H1 (cell line): ENCODE results near the gene RPTOR. TPM values are rescaled to one million over a fixed set of nuclear protein-coding genes. Genes with fewer than 3 reads are reported as not detected.
"Not testable (repeated sequence)": the region's sequence is repeated elsewhere in the genome, so short reads cannot be mapped to it uniquely, and the experiment has no call there.

Experiments
- CTCF ChIA-PET: fragments of 300-600 bp; sonication (Branson Sonifier 250); formaldehyde crosslinking; loops from one replicate; lab custom pipeline; 2021; ENCODE audit not compliant: partially characterized antibody; lab: Charles Lee
- POLR2A ChIA-PET: fragments of 300-600 bp; sonication (Branson Sonifier 250); formaldehyde crosslinking; loops from one replicate; lab custom pipeline; 2021; ENCODE audit warnings: inconsistent platforms; ENCODE audit not compliant: partially characterized antibody; lab: Charles Lee
- DNase-seq, 2 experiments: peaks; one replicate each; pipeline versions ENCODE4 v3.0.0 to v3.0.0-alpha.2; 2010 to 2022; ENCODE audit warnings: low spot score in 2 of 2, low read depth in 1 of 2, mixed read lengths in 1 of 2
- FAIRE-seq: peaks from 2 replicates; lab custom pipeline; 2011; peaks lifted over from hg19 to GRCh38; lab: Jason Lieb, UNC
- H2AFZ ChIP-seq: 2 replicates; pipeline ENCODE4 v1.8.1; 2012; ENCODE audit warnings: low read length, inconsistent platforms
- H2AK5ac ChIP-seq: 2 replicates; pipeline ENCODE4 v1.6.1; 2013; ENCODE audit warnings: low read depth, low read length
- H2BK120ac ChIP-seq: replicated peaks from 2 replicates; pipeline ENCODE3; 2013; ENCODE audit warnings: low read depth, low read length, inconsistent platforms
- H2BK12ac ChIP-seq: 2 replicates; pipeline ENCODE4 v1.6.1; 2013; ENCODE audit warnings: low read depth, low read length
- H2BK15ac ChIP-seq: 2 replicates; pipeline ENCODE4 v1.6.1; 2013; ENCODE audit warnings: low read length
- H2BK20ac ChIP-seq: 2 replicates; pipeline ENCODE4 v1.6.1; 2013; ENCODE audit warnings: low read length
- H2BK5ac ChIP-seq: 2 replicates; pipeline ENCODE4 v1.6.1; 2013; ENCODE audit warnings: low read depth, low read length
- H3K14ac ChIP-seq: 2 replicates; pipeline ENCODE4 v1.6.1; 2013; ENCODE audit warnings: inconsistent platforms; ENCODE audit not compliant: insufficient read length
- H3K18ac ChIP-seq: 2 replicates; pipeline ENCODE4 v1.6.1; 2013; ENCODE audit warnings: low read length; ENCODE audit errors: extremely low read depth
- H3K23ac ChIP-seq: 2 replicates; pipeline ENCODE4 v1.6.1; 2013; ENCODE audit warnings: inconsistent platforms; ENCODE audit not compliant: insufficient read length
- H3K23me2 ChIP-seq: 2 replicates; pipeline ENCODE4 v1.6.1; 2013; ENCODE audit warnings: low read depth, low read length
- H3K27ac ChIP-seq: 2 replicates; pipeline ENCODE4 v1.6.1; 2011; ENCODE audit warnings: low read depth, low read length, inconsistent platforms
- H3K27me3 ChIP-seq, 4 experiments: replicated peaks in 1 of 4; 1 replicate in 1 of 4; 2 replicates in 3 of 4; pipeline versions ENCODE4 v1.6.1 to v1.8.1; 2011 to 2013; ENCODE audit warnings: low read length in 3 of 4, mild to moderate bottlenecking in 3 of 4, inconsistent platforms in 2 of 4, mixed read lengths in 2 of 4, moderate library complexity in 1 of 4; ENCODE audit not compliant: control insufficient read depth in 3 of 4, insufficient read depth in 3 of 4; ENCODE audit errors: extremely low read depth in 1 of 4
- H3K36me3 ChIP-seq, 4 experiments: 2 replicates each; pipeline versions ENCODE4 v1.6.1 to v1.8.1; 2011 to 2013; ENCODE audit warnings: mild to moderate bottlenecking in 4 of 4, low read length in 3 of 4, moderate library complexity in 2 of 4, control low read depth in 1 of 4, inconsistent platforms in 1 of 4; ENCODE audit not compliant: insufficient read depth in 4 of 4, control insufficient read depth in 2 of 4
- H3K4ac ChIP-seq: replicated peaks from 2 replicates; pipeline ENCODE3; 2013; ENCODE audit warnings: low read length, low read depth, mixed read lengths, inconsistent platforms; ENCODE audit not compliant: insufficient read length
- H3K4me1 ChIP-seq, 4 experiments: replicated peaks in 1 of 4; 1 replicate in 1 of 4; 2 replicates in 3 of 4; pipeline versions ENCODE4 v1.6.1 to v1.8.1; 2011 to 2013; ENCODE audit warnings: low read length in 3 of 4, inconsistent platforms in 2 of 4, mixed read lengths in 1 of 4; ENCODE audit not compliant: insufficient read depth in 4 of 4, control insufficient read depth in 3 of 4
- H3K4me2 ChIP-seq, 2 experiments: 2 replicates each; pipeline versions ENCODE4 v1.6.1 to v1.8.1; 2011 to 2013; ENCODE audit warnings: low read depth in 2 of 2, low read length in 2 of 2, control low read depth in 1 of 2, inconsistent platforms in 1 of 2, mild to moderate bottlenecking in 1 of 2; ENCODE audit not compliant: insufficient read depth in 1 of 2
- H3K4me3 ChIP-seq, 4 experiments: fragments of 200-600, 300-600 bp in 1 of 4; sonication (generic), shearing (Covaris generic), sonication (Bioruptor Twin) in 1 of 4; 2 replicates each; pipeline versions ENCODE4 v1.5.1 to v1.8.1; 2011 to 2016; ENCODE audit warnings: low read length in 4 of 4, low read depth in 3 of 4, control low read depth in 2 of 4, inconsistent platforms in 2 of 4, mild to moderate bottlenecking in 2 of 4, mixed read lengths in 1 of 4, moderate library complexity in 1 of 4; ENCODE audit not compliant: insufficient read depth in 2 of 4; ENCODE audit errors: extremely low read depth in 1 of 4
- H3K56ac ChIP-seq: replicated peaks from 2 replicates; pipeline ENCODE3; 2013; ENCODE audit warnings: low read depth, mild to moderate bottlenecking, mixed read lengths, low read length, inconsistent platforms; ENCODE audit not compliant: insufficient read length
- H3K79me1 ChIP-seq: 2 replicates; pipeline ENCODE4 v1.6.1; 2013; ENCODE audit warnings: low read depth, low read length, control low read depth
- H3K79me2 ChIP-seq, 2 experiments: 2 replicates each; pipeline versions ENCODE4 v1.6.1 to v1.8.1; 2012 to 2013; ENCODE audit warnings: low read length in 2 of 2, mild to moderate bottlenecking in 2 of 2, inconsistent platforms in 1 of 2; ENCODE audit not compliant: insufficient read depth in 2 of 2, control insufficient read depth in 1 of 2
- H3K9ac ChIP-seq, 4 experiments: replicated peaks in 1 of 4; 1 replicate in 1 of 4; 2 replicates in 3 of 4; pipeline versions ENCODE4 v1.6.1 to v1.8.1; 2011 to 2013; ENCODE audit warnings: low read depth in 3 of 4, low read length in 3 of 4, control low read depth in 2 of 4, mild to moderate bottlenecking in 2 of 4, moderate library complexity in 2 of 4, inconsistent platforms in 1 of 4; ENCODE audit errors: extremely low read depth in 1 of 4
- H3K9me3 ChIP-seq, 2 experiments: 2 replicates each; pipeline versions ENCODE4 v1.6.1 to v1.8.1; 2012 to 2013; ENCODE audit warnings: mild to moderate bottlenecking in 2 of 2, moderate library complexity in 2 of 2, control low read depth in 1 of 2, inconsistent platforms in 1 of 2, low read depth in 1 of 2, low read length in 1 of 2, mixed read lengths in 1 of 2; ENCODE audit not compliant: insufficient read depth in 2 of 2
- H4K20me1 ChIP-seq, 2 experiments: replicated peaks in 1 of 2; 2 replicates each; pipeline versions ENCODE3 to v1.8.1; 2011 to 2013; ENCODE audit warnings: inconsistent platforms in 2 of 2, low read length in 2 of 2, mild to moderate bottlenecking in 1 of 2; ENCODE audit not compliant: insufficient read depth in 2 of 2, control insufficient read depth in 1 of 2
- H4K5ac ChIP-seq: 2 replicates; pipeline ENCODE4 v1.6.1; 2013; ENCODE audit warnings: low read length, low read depth, mixed read lengths, inconsistent platforms; ENCODE audit not compliant: insufficient read length
- H4K8ac ChIP-seq: 2 replicates; pipeline ENCODE4 v1.8.0; 2013; ENCODE audit warnings: mild to moderate bottlenecking, moderate library complexity, low read length, inconsistent platforms; ENCODE audit not compliant: insufficient read depth; ENCODE audit errors: extremely low read depth
- H4K91ac ChIP-seq: replicated peaks from 2 replicates; pipeline ENCODE3; 2013; ENCODE audit warnings: low read length, mixed read lengths, inconsistent platforms; ENCODE audit not compliant: insufficient read length
- ATF2 ChIP-seq: IDR thresholded peaks from 2 replicates; pipeline ENCODE4 v1.6.1; 2012; ENCODE audit warnings: low read length, inconsistent platforms
- CEBPB ChIP-seq: IDR thresholded peaks from 2 replicates; pipeline ENCODE4 v1.6.1; 2012; ENCODE audit warnings: low read depth, low read length
- NANOG ChIP-seq: IDR thresholded peaks from 2 replicates; pipeline ENCODE4 v1.6.1; 2011; ENCODE audit warnings: low read length, low read depth, mild to moderate bottlenecking, inconsistent platforms; ENCODE audit not compliant: insufficient read depth, poor library complexity, severe bottlenecking
- SP4 ChIP-seq: IDR thresholded peaks from 2 replicates; pipeline ENCODE4 v1.6.1; 2012; ENCODE audit warnings: low read length, inconsistent platforms
- WGBS, 2 experiments: shearing (Covaris generic) in 1 of 2; methylation state at CpG; one replicate each; pipeline versions ENCODE4 v1.1.6 to v1.1.7; 2013 to 2015; ENCODE audit warnings: low lambda C conversion rate in 2 of 2, mixed read lengths in 2 of 2, inconsistent platforms in 1 of 2, low coverage in 1 of 2, missing lambda C conversion rate in 1 of 2; ENCODE audit not compliant: insufficient replicate concordance in 2 of 2, insufficient coverage in 1 of 2, insufficient read length in 1 of 2; ENCODE audit errors: extremely low coverage in 1 of 2, missing lambda C conversion rate in 1 of 2; 5-methylcytosine and 5-hydroxymethylcytosine counted together
- polyA plus RNA-seq, 7 experiments: library from polyadenylated mRNA; depleted of rRNA in 3 of 7; stranded (reverse) in 5 of 7; unstranded in 2 of 7; fragments of >200 nt in 5 of 7; fragments of 200-250 nt in 2 of 7; gene quantifications; 1 replicate in 5 of 7; 2 replicates in 1 of 7; 4 replicates in 1 of 7; pipeline versions ENCODE4 v1.2.1 to v1.2.3, GENCODE V29; 2011 to 2013; ENCODE audit warnings: missing spikeins in 2 of 7, mixed read lengths in 2 of 7
- total RNA-seq: library from RNA; stranded (reverse); fragmentation: NEBNext Ultra II Directional; extraction: Animal tissue kit (Norgen Biotek cat#: 25700); gene quantifications from 2 replicates; pipeline ENCODE4 v1.2.1, GENCODE V29; 2021

RPTOR gene
- total and polyA plus RNA-seq, 2 of the 8 experiments (the other 6 are each of a cell fraction or from before 2014, with no cell fraction given): 6.9 to 28.7 TPM

DNA sequence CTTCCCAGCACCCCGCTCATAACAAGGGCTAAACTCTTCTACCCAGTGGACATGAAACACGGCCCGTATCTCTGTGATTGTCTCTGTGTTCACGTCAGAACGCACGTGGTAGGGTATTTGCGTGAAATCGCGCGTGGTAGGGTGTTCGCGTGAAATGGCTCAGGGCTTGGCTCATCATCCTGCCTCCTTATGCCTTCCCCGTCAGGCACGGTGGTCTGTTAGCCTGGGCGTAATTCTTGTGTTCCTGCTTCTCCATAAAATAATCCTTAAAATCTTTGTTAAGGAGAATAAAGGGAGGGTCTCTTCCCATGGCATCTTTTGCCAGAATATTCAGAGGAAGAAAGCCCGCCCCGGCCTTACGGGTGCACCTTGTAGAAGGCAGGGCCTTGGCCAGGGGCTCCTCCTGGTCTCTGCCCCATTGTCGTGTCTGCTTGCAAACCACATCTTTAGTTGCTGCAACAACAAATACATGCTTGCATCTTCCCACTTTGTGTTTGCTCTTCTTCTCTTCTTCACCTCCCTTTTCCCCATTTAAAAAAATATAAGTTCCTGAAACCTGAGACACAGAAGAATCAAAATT lies 330.3 kb downstream of the RPTOR start (continued):
- TF ChIP-seq ATF2 (no peak), SP4 (no peak), NANOG (no peak), CEBPB (no peak)

DNA sequence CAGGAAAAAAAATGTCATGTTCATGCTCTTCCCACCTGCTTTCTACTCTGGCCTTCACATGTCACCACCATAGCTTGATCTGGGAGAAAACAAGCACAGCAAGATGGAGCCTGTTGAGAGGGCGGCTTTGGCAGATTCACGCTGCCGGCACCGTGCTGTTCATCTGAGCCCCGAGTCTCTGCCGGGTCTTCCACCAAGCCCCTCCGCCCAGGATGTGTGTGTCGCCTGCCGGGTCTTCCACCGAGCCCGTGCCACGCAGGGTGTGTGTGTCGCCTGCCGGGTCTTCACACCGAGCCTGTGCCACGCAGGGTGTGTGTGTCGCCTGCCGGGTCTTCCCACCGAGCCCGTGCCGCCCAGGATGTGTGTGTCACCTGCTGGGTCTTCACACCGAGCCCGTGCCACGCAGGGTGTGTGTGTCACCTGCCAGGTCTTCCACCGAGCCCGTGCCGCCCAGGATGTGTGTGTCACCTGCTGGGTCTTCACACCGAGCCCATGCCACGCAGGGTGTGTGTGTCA lies 330.9 kb downstream of the RPTOR start:
- H3K14ac ChIP-seq, H3K23me2 ChIP-seq, H3K23ac ChIP-seq, DNase-seq, H4K20me1 ChIP-seq, H2AK5ac ChIP-seq, H2BK5ac ChIP-seq, H3K9me3 ChIP-seq, FAIRE-seq, H3K79me2 ChIP-seq, H2AFZ ChIP-seq, H3K4me3 ChIP-seq, H2BK15ac ChIP-seq, H3K27ac ChIP-seq, H3K4ac ChIP-seq, H3K27me3 ChIP-seq, H4K8ac ChIP-seq, H3K9ac ChIP-seq, H3K36me3 ChIP-seq, H4K91ac ChIP-seq, POLR2A ChIA-PET, H3K4me2 ChIP-seq, H3K56ac ChIP-seq, H4K5ac ChIP-seq, H3K79me1 ChIP-seq, H2BK20ac ChIP-seq, H2BK12ac ChIP-seq, H3K18ac ChIP-seq, H2BK120ac ChIP-seq: not testable (repeated sequence)
- H3K4me1 ChIP-seq: peaks cover 4 to 38% (median 22%) of the 10 kb centered on the region in 4 experiments
- CTCF ChIA-PET: interaction anchor here (4.3 kb wide), 1 partner anchor 17 kb away, joined by 18 read pairs; no protein-coding TSS in a partner anchor
- WGBS, 2 experiments: 91% methylated on average over 27 of the region's 29 CpGs; no CpG with 5 or more reads in 1 of the 2 experiments
